ENCODE results near the gene YTHDC1. TPM values are rescaled to one million over a fixed set of nuclear protein-coding genes. Genes with fewer than 3 reads are reported as not detected.

Gene YTHDC1
- total RNA-seq, 2 experiments from 2014 or later = 383 to 389 TPM

DNA sequence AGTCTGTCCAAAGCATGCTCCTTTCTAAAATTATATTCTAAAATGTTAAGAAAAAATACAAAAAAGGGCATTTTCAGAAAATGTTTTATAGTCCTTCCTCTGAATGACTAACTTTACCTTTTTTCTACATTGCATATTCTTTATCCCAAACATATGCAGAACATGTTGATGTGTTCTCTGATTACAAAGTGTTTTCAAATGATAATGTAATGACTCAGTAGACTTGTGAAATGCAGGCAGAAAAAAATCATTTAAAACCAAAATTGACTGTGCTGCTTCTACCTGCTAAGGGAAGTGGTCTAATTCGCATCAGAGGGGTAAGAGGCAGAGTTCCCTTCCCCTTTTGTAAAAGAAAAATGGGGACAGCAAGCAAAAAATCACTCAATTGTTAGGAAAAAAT is 22.7 kb upstream of the YTHDC1 start:
- no peaks in the 10 kb centered on the region for H3K27me3 ChIP-seq (ENCODE audit: control insufficient read depth in 1 of 2, insufficient read depth in 2 of 2, low read length in 2 of 2)
- H3K36me3 ChIP-seq (ENCODE audit: insufficient read depth, low read length) = no peaks in the 10 kb centered on the region
- peaks cover 7% of the 10 kb centered on the region for H3K4me1 ChIP-seq (ENCODE audit: insufficient read depth, low read length)
- CTCF ChIA-PET = interaction anchor here (1.5 kb wide), 1 partner anchor 100 kb away, joined by 4 read pairs; no protein-coding TSS in a partner anchor
- POLR2A ChIA-PET = no interaction called here
- H3K4me3 ChIP-seq (ENCODE audit: low read length) = no peak overlapping the region
- Mint-ChIP-seq H3K9me3 (no peaks in the 10 kb centered on the region), H3K27ac (no peak overlapping the region), H3K4me1 (ENCODE audit: low read depth) (peaks cover 13% of the 10 kb centered on the region), H3K4me3 (no peak overlapping the region), H3K36me3 (ENCODE audit: low read depth) (no peaks in the 10 kb centered on the region), H3K27me3 (peaks cover 11% of the 10 kb centered on the region)
- ATAC-seq (ENCODE audit: poor library complexity) (no peak), DNase-seq (no peak)
- intact Hi-C loops (cut with DNase I, micrococcal nuclease) = loop anchor here in 1 of 2 experiments (1.0 kb wide), 1 partner anchor 19 kb away; no protein-coding TSS in a partner anchor
- H3K27ac ChIP-seq (ENCODE audit: low read depth in 1 of 2, low read length in 2 of 2) = no peak overlapping the region
- no peaks in the 10 kb centered on the region for H3K9me3 ChIP-seq (ENCODE audit: control insufficient read depth in 1 of 2, insufficient read depth in 1 of 2, low read length in 2 of 2)
- TF ChIP-seq CTCF (IDR thresholded peaks at IDR 0.05) = no peak

- CTCF ChIA-PET = no interaction called here
- H3K4me3 Mint-ChIP-seq = no peak overlapping the region
- DNase-seq = no peak
- Histone ChIP-seq H3K9me3 (ENCODE audit: control insufficient read depth in 1 of 2, insufficient read depth in 1 of 2, low read length in 2 of 2) (no peaks in the 10 kb centered on the region), H3K27me3 (ENCODE audit: control insufficient read depth in 1 of 2, insufficient read depth in 2 of 2, low read length in 2 of 2) (peaks cover 0 to 7% of the 10 kb centered on the region in 2 experiments), H3K4me3 (ENCODE audit: low read length) (no peak overlapping the region), H3K4me1 (ENCODE audit: insufficient read depth, low read length) (peaks cover 3% of the 10 kb centered on the region), H3K36me3 (ENCODE audit: insufficient read depth, low read length) (no peaks in the 10 kb centered on the region), H3K27ac (ENCODE audit: low read depth in 1 of 2, low read length in 2 of 2) (no peak overlapping the region)
- H3K36me3 Mint-ChIP-seq (ENCODE audit: low read depth) = no peaks in the 10 kb centered on the region
- POLR2A ChIA-PET = no interaction called here
- intact Hi-C loops (cut with DNase I, micrococcal nuclease) = no loop called here
- no peaks in the 10 kb centered on the region for H3K9me3 Mint-ChIP-seq
- no peak overlapping the region for H3K27ac Mint-ChIP-seq
- peaks cover 5% of the 10 kb centered on the region for H3K4me1 Mint-ChIP-seq (ENCODE audit: low read depth)
- H3K27me3 Mint-ChIP-seq = peaks cover 11% of the 10 kb centered on the region
- ATAC-seq (ENCODE audit: poor library complexity) = no peak
- TF ChIP-seq CTCF (IDR thresholded peaks at IDR 0.05) = no peak
Measured at GRCh38 chr4:68369142-68369805, 19.4 kb upstream of the YTHDC1 start.

DNA sequence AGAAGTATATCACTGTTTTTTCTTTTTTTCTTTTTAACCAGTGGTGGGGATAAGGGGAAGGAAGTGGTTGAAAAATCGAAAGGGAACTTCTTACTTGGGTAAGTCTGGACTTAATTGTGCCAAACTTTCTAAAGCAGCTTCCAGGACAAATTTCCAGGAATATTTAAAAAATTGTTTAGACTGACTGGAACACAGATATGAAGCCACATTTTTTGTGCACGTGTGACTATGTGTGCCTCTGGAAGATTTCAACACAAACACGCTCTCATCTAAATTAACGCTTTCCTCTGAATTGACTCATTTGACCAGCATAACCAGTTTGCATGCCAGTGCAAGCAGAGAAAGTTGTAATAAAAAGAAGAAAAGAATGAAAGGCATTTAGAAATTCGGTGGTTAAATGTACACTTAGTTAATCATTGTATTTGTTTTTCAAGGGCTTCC is 18.8 kb upstream of the YTHDC1 start:
- peaks cover 17% of the 10 kb centered on the region for H3K27me3 Mint-ChIP-seq
- H3K27ac Mint-ChIP-seq = no peak overlapping the region
- Histone ChIP-seq H3K9me3 (ENCODE audit: control insufficient read depth in 1 of 2, insufficient read depth in 1 of 2, low read length in 2 of 2) (no peaks in the 10 kb centered on the region), H3K4me1 (ENCODE audit: insufficient read depth, low read length) (peaks cover 3% of the 10 kb centered on the region), H3K27me3 (ENCODE audit: control insufficient read depth in 1 of 2, insufficient read depth in 2 of 2, low read length in 2 of 2) (peaks cover 0 to 7% of the 10 kb centered on the region in 2 experiments), H3K36me3 (ENCODE audit: insufficient read depth, low read length) (no peaks in the 10 kb centered on the region), H3K4me3 (ENCODE audit: low read length) (no peak overlapping the region), H3K27ac (ENCODE audit: low read depth in 1 of 2, low read length in 2 of 2) (no peak overlapping the region)
- ATAC-seq (ENCODE audit: poor library complexity) = no peak
- DNase-seq = no peak
- POLR2A ChIA-PET = no interaction called here
- no peaks in the 10 kb centered on the region for H3K36me3 Mint-ChIP-seq (ENCODE audit: low read depth)
- H3K9me3 Mint-ChIP-seq = no peaks in the 10 kb centered on the region
- intact Hi-C loops (cut with DNase I, micrococcal nuclease) = no loop called here
- peaks cover 5% of the 10 kb centered on the region for H3K4me1 Mint-ChIP-seq (ENCODE audit: low read depth)
- CTCF ChIA-PET = no interaction called here
- H3K4me3 Mint-ChIP-seq = no peak overlapping the region
- TF ChIP-seq CTCF (IDR thresholded peaks at IDR 0.05) = no peak

All from CD4-positive, alpha-beta T cell (primary cell).